IPS-18a (cell line): ENCODE measurements around the gene CYP2W1.

ENCODE experiments used
- H3K27ac ChIP-seq: one replicate; pipeline ENCODE4 v1.5.1; 2013; ENCODE audit warnings: low read length
- H3K27me3 ChIP-seq: one replicate; pipeline ENCODE4 v1.6.1; 2013; ENCODE audit warnings: mild to moderate bottlenecking, low read length; ENCODE audit not compliant: control insufficient read depth, insufficient read depth
- H3K36me3 ChIP-seq: one replicate; pipeline ENCODE4 v1.6.1; 2013; ENCODE audit warnings: low read depth, low read length; ENCODE audit not compliant: control insufficient read depth
- H3K4me1 ChIP-seq: one replicate; pipeline ENCODE4 v1.6.1; 2013; ENCODE audit warnings: low read depth, low read length; ENCODE audit not compliant: control insufficient read depth
- H3K4me3 ChIP-seq: one replicate; pipeline ENCODE4 v1.5.1; 2013; ENCODE audit warnings: low read length
- H3K9ac ChIP-seq: one replicate; pipeline ENCODE4 v1.6.1; 2013; ENCODE audit warnings: mild to moderate bottlenecking, low read length, moderate library complexity
- H3K9me3 ChIP-seq: one replicate; pipeline ENCODE4 v1.6.1; 2013; ENCODE audit warnings: low read depth, low read length; ENCODE audit not compliant: control insufficient read depth

Gene CYP2W1

DNA sequence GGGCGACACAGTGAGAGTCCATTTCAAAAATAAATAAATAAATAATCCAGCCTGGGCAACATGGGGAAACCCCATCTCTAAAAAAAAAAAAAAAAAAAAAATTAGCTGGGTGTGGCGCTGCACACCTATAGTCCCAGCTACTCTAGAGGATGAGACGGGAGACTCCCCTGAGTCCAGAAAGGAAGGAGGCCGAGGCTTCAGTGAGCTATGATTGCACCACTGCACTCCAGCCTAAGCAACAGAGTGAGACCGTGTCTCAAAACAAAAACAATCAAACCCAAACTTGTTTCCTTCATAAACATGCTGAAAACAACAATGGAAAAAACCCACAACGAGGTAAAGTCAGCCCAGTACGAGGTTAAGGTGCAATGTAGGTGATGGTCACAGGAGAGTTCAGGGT is 8.8 kb upstream of the CYP2W1 start:
- H3K27me3 ChIP-seq = no peaks in the 10 kb centered on the region
- H3K4me1 ChIP-seq = no peaks in the 10 kb centered on the region
- peaks cover 14% of the 10 kb centered on the region for H3K36me3 ChIP-seq
- H3K4me3 ChIP-seq = peak overlapping the region; percentile 89
- H3K9me3 ChIP-seq = no peaks in the 10 kb centered on the region
- no peak overlapping the region for H3K27ac ChIP-seq
- peak overlapping the region; percentile 71 for H3K9ac ChIP-seq

DNA sequence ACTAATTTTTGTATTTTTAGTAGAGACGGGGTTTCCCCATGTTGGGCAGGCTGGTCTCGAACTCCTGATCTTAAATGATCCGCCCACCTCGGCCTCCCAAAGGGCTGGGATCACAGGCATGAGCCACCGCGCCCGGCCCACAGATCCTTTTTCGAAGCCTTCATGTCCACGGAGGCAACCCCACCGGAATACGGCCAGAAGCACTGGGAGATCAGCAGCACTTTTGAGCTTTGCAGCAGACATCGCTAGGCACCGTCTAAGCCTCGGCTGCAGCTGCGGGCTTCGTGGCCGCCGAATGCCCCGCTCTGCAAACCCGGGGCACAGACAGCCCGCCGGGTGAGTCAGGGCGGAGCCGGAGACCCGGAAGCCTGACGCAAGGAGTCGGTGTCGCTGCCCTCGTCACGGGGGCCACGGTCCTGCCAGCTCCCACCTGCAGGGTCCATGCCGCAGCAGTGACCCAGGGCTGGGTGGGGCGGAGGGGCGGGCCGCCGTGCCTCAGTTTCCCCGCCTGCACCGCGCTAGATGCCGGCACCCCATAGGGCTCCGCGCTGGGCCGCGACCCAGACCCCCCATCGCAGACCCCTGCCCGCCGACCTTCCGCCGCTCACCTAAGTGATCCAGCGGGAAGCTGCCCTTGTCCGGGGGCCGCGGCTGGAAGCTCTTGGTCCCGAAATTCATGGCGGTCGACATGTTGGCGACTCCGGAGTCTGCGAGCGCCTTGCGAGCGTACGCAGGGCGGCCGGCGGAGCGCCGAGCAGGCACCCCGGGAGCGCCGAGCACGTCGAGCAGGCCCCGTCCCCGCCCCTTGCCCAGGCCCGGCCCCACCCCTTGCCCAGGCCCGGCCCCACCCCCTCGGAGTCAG is 7.9 kb upstream of the CYP2W1 start, which contains the start of gene COX19:
Gene COX19, minus strand, starts transcription at position 730 of the 862 bp plus-strand sequence. Its CDS starts 40 bp downstream, at position 690.
- no peak within 1 kb of the TSS for H3K27ac ChIP-seq
- H3K9me3 ChIP-seq = no peaks in the 10 kb centered on the region
- peak within 1 kb of the TSS; percentile 89 for H3K4me3 ChIP-seq
- peak within 1 kb of the TSS; percentile 71 for H3K9ac ChIP-seq
- H3K36me3 ChIP-seq = peaks cover 14% of the 10 kb centered on the region
- no peaks in the 10 kb centered on the region for H3K27me3 ChIP-seq
- H3K4me1 ChIP-seq = no peaks in the 10 kb centered on the region

DNA sequence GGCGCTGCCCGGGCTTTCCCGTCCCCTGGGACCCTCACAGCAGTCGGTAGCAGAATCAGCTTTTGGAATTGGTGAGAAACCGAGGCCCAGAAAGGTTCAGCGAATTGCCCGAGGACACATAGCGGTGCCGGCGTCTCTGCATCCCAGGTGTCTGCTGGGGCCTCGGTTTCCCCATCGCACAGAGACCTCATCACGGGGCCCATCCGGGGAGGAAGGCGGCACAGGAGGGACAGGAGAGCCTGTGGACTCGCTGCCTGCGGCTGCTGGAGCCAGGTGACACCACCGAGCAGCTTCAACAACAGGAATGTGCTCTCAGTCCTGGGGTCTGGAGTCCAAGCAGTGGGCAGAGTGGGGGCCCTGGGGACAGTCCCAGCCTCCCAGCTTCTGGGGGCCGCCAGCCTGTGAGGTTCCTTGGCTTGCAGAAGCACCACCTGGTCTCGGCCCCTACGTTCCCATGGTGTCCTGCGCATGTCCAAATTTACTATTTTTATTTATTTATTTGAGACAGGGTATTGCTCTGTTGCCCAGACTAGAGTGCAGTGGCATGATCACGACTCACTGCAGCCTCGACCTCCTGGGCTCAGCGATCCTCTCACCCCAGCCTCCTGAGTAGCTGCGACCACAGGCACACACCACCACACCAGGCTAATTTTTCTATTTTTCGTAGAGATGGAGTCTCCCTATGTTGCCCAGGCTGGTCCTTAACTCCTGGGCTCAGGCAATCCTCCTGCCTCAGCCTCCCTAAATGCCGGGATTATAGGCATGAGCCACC is 7.1 kb upstream of the CYP2W1 start:
- H3K9ac ChIP-seq = no peak overlapping the region
- no peaks in the 10 kb centered on the region for H3K27me3 ChIP-seq
- H3K4me1 ChIP-seq = no peaks in the 10 kb centered on the region
- H3K27ac ChIP-seq = no peak overlapping the region
- H3K9me3 ChIP-seq = no peaks in the 10 kb centered on the region
- peaks cover 14% of the 10 kb centered on the region for H3K36me3 ChIP-seq
- H3K4me3 ChIP-seq = peak overlapping the region; percentile 89

DNA sequence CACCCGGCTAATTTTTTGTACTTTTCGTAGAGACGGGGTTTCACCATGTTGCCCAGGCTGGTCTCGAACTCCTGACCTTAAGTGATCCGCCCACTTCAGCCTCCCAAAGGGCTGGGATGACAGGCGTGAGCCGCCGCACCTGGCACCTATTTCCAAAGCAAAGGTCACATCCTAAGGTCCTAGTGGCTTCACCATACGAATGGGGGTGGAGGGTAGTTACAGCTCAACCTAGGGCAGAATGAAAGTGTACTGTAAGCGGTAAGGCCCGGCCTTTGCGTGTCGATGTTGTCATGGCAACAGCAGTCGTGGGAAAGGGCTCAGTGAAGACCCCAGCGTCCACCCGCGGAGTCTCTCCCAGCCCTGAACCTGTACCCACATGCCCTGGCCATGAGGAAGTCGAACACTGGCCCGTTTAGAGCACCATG is 6.1 kb upstream of the CYP2W1 start:
- H3K36me3 ChIP-seq = peaks cover 13% of the 10 kb centered on the region
- no peaks in the 10 kb centered on the region for H3K4me1 ChIP-seq
- no peaks in the 10 kb centered on the region for H3K9me3 ChIP-seq
- H3K27me3 ChIP-seq = no peaks in the 10 kb centered on the region
- no peak overlapping the region for H3K4me3 ChIP-seq
- no peak overlapping the region for H3K27ac ChIP-seq
- no peak overlapping the region for H3K9ac ChIP-seq

DNA sequence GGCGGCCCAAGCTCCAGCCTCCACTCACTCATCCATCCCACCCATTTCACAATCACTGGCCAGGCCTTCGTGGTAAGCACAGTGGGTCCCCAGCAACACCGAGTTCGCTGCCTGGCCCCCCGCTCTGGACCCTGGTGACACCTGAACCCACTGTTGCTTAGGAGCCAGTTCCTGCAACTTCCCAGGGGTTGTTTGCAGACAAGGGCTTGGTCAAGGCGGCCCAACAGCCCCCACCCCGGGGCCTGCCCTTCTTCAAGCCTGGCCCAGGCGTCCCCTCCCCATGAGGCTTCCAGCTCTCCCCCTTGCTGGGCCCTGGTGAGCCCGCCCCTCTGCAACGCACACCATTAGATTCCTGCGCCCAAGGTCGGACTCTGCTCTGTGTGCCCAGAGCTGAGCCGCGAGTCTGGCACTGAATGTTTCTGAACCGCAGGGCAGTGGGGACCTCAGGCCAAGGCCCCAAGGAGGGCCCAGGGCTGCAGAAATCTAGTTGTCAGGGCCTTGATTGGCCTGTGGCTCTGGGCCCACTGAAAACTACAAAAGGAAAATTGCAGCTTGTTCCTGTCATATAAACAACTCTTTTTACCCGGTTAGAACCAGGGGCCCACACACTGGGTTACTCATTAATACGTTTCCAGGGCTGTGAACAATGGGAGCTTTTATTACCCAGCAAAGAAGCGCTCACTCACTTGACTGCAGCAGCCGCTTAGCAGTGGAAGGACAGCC is 5.5 kb upstream of the CYP2W1 start:
- Histone ChIP-seq H3K27me3 (no peaks in the 10 kb centered on the region), H3K4me3 (no peak overlapping the region), H3K9ac (no peak overlapping the region), H3K4me1 (no peaks in the 10 kb centered on the region), H3K9me3 (no peaks in the 10 kb centered on the region), H3K27ac (no peak overlapping the region), H3K36me3 (peaks cover 7% of the 10 kb centered on the region)

DNA sequence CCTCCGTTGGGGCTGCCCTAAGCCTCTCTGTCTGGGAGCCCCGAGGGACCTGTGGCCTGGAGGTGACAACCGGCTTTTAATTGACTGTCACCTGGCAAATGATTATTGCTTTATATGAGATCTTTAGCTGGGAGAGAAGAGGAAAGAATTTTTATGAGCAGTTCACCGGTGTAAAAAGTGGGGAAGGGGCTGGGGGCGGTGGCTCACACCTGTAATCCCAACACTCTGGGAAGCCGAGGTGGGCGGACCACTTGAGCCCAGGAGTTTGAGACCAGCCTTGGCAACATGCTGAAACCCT is 5.0 kb upstream of the CYP2W1 start:
- no peak overlapping the region for H3K27ac ChIP-seq
- no peak overlapping the region for H3K4me3 ChIP-seq
- H3K27me3 ChIP-seq = no peaks in the 10 kb centered on the region
- no peak overlapping the region for H3K9ac ChIP-seq
- H3K4me1 ChIP-seq = no peaks in the 10 kb centered on the region
- H3K9me3 ChIP-seq = no peaks in the 10 kb centered on the region
- peaks cover 2% of the 10 kb centered on the region for H3K36me3 ChIP-seq

DNA sequence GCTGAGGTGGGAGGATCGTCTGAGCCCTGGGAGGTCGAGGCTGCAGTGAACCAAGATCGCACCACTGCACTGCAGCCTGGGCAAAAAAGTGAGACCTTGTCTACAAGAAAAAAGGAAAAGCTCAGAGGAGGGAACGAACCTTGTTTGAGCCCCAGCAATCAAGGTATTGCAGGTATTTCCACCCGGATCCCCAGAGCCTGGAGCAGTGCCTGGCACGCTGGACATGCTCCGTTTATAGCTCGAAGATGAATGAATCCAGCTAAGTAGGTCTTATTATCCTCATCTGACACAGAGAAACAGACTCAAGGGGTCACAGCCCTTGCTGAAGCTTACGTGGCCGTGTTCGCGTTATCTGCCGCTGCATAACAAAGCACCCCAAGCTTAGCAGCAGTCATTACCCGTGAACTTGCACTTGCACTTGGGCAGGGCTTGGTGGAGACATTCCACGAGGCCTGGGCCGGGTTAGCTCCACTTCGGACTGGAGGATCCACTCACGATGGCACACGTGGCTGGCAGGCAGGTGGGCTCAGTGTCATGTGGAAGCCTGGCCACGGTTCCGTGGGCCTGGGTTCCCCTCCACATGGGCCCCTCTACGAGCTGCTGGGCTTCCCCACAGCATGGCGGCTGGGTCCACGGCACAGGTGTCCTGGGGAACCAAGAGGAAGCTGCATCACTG is 4.4 kb upstream of the CYP2W1 start:
- H3K36me3 ChIP-seq = no peaks in the 10 kb centered on the region
- H3K4me3 ChIP-seq = no peak overlapping the region
- H3K9me3 ChIP-seq = no peaks in the 10 kb centered on the region
- H3K4me1 ChIP-seq = no peaks in the 10 kb centered on the region
- no peak overlapping the region for H3K27ac ChIP-seq
- no peak overlapping the region for H3K9ac ChIP-seq
- no peaks in the 10 kb centered on the region for H3K27me3 ChIP-seq

DNA sequence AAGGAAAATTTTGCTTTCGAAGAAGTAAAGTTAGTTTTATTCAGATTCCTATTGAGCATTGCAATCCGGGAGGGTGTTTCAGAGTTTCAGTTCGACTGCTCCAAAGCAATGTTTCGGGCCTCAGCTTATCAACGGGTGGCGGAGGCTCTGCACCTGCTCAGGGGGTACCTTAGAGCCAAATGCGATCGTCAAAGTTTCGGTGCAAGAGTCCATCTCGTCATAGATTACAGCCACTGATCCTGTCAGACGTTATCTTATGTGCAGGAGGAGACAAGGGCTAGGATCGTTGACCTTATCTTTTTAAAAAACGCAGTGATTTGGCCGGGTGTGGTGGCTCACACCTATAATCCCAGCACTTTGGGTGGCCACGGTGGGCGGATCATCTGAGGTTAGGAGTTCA is 3.8 kb upstream of the CYP2W1 start:
- H3K9me3 ChIP-seq = no peaks in the 10 kb centered on the region
- H3K4me3 ChIP-seq = no peak overlapping the region
- H3K4me1 ChIP-seq = no peaks in the 10 kb centered on the region
- no peak overlapping the region for H3K9ac ChIP-seq
- no peaks in the 10 kb centered on the region for H3K36me3 ChIP-seq
- H3K27ac ChIP-seq = no peak overlapping the region
- H3K27me3 ChIP-seq = no peaks in the 10 kb centered on the region

DNA sequence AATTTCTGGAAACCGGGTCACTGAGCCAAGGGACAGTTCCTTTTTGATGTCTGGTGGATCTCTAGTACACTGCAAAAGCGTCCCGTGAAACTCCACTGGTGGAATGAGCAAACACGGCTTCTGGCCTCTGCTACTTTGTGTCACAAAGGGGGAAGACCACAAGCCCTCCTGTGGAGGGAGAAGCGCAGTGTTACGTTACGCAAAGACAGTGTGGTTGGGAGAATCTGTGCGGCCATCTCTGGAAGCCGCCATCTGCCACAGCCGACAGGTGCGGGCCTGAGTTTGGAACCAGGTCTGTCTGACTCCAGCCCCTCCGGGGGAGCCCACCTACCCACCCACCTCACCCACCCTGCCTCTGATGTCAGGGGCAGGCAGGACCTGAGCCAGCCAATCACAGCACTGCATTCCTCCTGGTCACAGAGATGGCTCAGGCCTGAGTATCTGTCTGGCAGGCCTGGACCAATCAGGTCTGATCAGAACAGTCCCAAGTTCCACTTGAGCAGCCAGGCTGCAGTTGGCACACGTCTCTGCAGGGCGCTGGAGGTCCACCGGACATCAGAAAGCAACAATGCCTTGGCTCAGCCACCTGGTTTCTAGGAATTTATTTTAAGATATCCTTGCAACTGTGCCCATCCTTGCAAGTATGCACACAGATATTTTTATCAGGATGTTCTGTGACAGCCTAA is 3.0 kb upstream of the CYP2W1 start:
- Histone ChIP-seq H3K27me3 (no peaks in the 10 kb centered on the region), H3K36me3 (no peaks in the 10 kb centered on the region), H3K9ac (no peak overlapping the region), H3K4me1 (no peaks in the 10 kb centered on the region), H3K9me3 (no peaks in the 10 kb centered on the region), H3K27ac (no peak overlapping the region), H3K4me3 (no peak overlapping the region)

DNA sequence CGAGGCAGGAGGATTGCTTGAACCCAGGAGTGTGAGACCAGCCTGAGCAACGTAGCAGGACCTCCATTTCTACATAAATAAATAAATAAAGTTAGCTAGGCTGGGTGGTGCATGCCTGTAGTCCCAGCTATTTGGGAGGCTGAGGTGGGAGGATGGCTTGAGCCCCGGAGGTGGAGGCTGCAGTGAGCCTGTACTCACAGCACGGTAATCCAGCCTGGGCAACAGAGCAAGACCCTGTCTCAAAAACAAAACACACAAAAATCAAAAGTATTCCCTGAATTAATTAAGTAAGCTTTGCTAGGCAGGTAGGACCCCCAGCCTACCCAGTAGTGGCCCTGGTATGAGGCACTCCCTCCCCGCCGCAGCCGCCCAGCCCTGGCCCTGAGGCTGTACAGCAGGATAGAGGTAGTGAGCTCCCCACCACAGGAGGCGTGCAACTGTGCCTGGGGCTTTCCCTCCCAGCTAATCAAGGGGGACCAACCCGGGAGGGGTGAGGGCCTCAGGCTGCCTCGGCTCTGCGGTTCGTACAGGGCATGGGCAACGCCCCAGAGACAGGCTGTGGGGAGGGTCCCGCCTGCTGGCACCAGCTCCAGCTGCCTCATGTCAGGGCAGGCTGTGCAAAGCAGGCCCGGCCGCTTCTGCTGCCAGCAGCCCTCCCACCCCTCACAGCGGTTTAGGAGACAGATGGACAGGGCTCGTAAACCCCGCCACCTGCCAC is 1.0 kb upstream of the CYP2W1 start:
- no peaks in the 10 kb centered on the region for H3K9me3 ChIP-seq
- no peak overlapping the region for H3K4me3 ChIP-seq
- H3K27ac ChIP-seq = no peak overlapping the region
- H3K4me1 ChIP-seq = no peaks in the 10 kb centered on the region
- no peaks in the 10 kb centered on the region for H3K36me3 ChIP-seq
- no peaks in the 10 kb centered on the region for H3K27me3 ChIP-seq
- H3K9ac ChIP-seq = no peak overlapping the region
